Gastroesophageal sphincter (tissue), 4 donors: ENCODE results near the gene TCEAL1. TPM values are rescaled to one million over a fixed set of nuclear protein-coding genes. Genes with fewer than 3 reads are reported as not detected.

Experiments used
- ATAC-seq: fragments of 150-250 bp; one replicate; pipeline ENCODE4 v1.9.1; 2016; ENCODE audit warnings: mild to moderate bottlenecking, moderate library complexity
- H3K27ac ChIP-seq, 4 donors: fragments of 200-600 bp; sonication (generic) in 3 of 4; 1 replicate in 3 of 4; 2 replicates in 1 of 4; pipeline ENCODE4 v1.5.1; 2016 to 2019
- H3K27me3 ChIP-seq: fragments of 200-600 bp; sonication (generic); one replicate; pipeline ENCODE4 v1.5.1; 2019
- H3K36me3 ChIP-seq, 2 donors: fragments of 200-600 bp; sonication (generic); one replicate each; pipeline ENCODE4 v1.5.1; 2019; ENCODE audit warnings: control low read depth in 1 of 2
- H3K4me1 ChIP-seq, 3 donors: fragments of 200-600 bp; sonication (generic); 1 replicate in 2 of 3; 2 replicates in 1 of 3; pipeline ENCODE4 v1.5.1; 2016 to 2019; ENCODE audit warnings: control low read depth in 2 of 3
- H3K4me3 ChIP-seq, 2 donors: fragments of 200-600 bp; sonication (generic); one replicate each; pipeline ENCODE4 v1.5.1; 2019; ENCODE audit warnings: mild to moderate bottlenecking in 1 of 2, moderate library complexity in 1 of 2
- H3K9me3 ChIP-seq, 3 donors: fragments of 200-600 bp; sonication (generic); one replicate each; pipeline ENCODE4 v1.5.1; 2017 to 2019; ENCODE audit warnings: control low read depth in 2 of 3
- EP300 ChIP-seq: sonication (generic); formaldehyde crosslinking; IDR thresholded peaks from one replicate; pipeline ENCODE4 v1.6.1; 2017; ENCODE audit warnings: antibody characterized with exemption, mild to moderate bottlenecking
- POLR2A ChIP-seq, 2 donors: fragments of 450-650 bp; IDR thresholded peaks; one replicate each; pipeline ENCODE4 v1.6.1; 2017; ENCODE audit warnings: antibody characterized with exemption in 2 of 2, mild to moderate bottlenecking in 2 of 2, moderate library complexity in 1 of 2
- POLR2AphosphoS5 ChIP-seq: sonication (generic); formaldehyde crosslinking; IDR thresholded peaks from one replicate; pipeline ENCODE4 v1.6.1; 2017; ENCODE audit warnings: antibody characterized with exemption
- WGBS, 2 donors: methylation state at CpG; one replicate each; pipeline ENCODE4 v1.1.5; 2018; ENCODE audit warnings: low coverage in 1 of 2; 5-methylcytosine and 5-hydroxymethylcytosine counted together
- total RNA-seq, 4 donors: library from RNA; depleted of rRNA; stranded (reverse); fragments of >200 nt; gene quantifications; one replicate each; pipeline ENCODE4 v1.1.0, GENCODE V29; 2016
- TF ChIP-seq, protein P1 (sequence below), 4 experiments: fragments of 200-600 bp in 2 of 4; fragments of 450-650 bp in 2 of 4; sonication (generic) in 1 of 4; IDR thresholded peaks; one replicate each; pipeline ENCODE4 v1.5.1; 2017 to 2019; ENCODE audit warnings: antibody characterized with exemption in 4 of 4, mild to moderate bottlenecking in 2 of 4, moderate library complexity in 2 of 4

TCEAL1 gene
- total RNA-seq, 4 donors from 2014 or later = 177 to 424 (median 237) TPM

DNA sequence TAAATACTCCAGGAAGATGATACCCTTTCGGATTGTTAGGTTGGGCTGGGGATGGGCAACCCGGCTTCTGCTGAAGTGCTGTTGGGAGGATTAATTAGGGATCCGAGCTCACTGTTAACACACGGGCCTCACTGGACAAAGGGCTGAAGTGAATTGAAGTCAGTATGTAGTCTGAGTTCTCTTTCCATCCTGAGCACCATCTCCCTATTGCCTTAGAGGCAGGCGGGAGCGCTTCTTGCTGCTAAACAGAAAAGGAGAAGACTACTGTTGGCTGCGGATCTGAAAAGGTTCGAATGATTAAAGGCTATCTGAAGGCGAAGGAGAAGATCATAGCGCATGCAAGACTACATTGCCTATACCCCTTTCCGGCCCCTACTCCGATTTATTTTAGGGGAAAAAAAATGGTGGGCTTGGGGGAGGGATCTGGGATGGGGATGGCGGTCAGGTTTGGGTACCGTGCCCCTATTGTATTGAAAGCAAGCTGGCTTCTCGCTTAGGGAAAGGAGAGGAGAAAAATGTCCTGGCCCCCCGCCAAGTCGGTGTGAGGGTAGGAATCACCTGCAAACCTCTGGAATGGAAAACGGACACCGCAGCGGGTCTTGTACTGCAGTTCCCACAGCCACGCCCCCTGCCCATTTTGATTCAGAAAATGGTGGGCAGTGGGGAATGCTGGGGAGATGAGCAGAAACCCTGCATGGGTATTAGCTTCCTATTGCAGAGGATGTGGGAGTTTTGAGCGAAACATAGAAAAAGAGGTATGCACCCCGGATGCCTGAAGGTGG is 35.4 kb downstream of the TCEAL1 start:
- no peak overlapping the region for H3K4me3 ChIP-seq
- H3K4me1 ChIP-seq = no peaks in the 10 kb centered on the region
- no peak for ATAC-seq
- no peaks in the 10 kb centered on the region for H3K36me3 ChIP-seq
- WGBS, 2 donors = 20 to 36% methylated on average over 6 to 9 of the region's 23 CpGs
- H3K9me3 ChIP-seq = no peaks in the 10 kb centered on the region
- no peak overlapping the region for H3K27ac ChIP-seq
- TF ChIP-seq POLR2A (IDR thresholded peaks at IDR 0.05) = no peak
- no peak for TF ChIP-seq POLR2AphosphoS5
- no peak for TF ChIP-seq EP300
- H3K27me3 ChIP-seq = no peaks in the 10 kb centered on the region

DNA sequence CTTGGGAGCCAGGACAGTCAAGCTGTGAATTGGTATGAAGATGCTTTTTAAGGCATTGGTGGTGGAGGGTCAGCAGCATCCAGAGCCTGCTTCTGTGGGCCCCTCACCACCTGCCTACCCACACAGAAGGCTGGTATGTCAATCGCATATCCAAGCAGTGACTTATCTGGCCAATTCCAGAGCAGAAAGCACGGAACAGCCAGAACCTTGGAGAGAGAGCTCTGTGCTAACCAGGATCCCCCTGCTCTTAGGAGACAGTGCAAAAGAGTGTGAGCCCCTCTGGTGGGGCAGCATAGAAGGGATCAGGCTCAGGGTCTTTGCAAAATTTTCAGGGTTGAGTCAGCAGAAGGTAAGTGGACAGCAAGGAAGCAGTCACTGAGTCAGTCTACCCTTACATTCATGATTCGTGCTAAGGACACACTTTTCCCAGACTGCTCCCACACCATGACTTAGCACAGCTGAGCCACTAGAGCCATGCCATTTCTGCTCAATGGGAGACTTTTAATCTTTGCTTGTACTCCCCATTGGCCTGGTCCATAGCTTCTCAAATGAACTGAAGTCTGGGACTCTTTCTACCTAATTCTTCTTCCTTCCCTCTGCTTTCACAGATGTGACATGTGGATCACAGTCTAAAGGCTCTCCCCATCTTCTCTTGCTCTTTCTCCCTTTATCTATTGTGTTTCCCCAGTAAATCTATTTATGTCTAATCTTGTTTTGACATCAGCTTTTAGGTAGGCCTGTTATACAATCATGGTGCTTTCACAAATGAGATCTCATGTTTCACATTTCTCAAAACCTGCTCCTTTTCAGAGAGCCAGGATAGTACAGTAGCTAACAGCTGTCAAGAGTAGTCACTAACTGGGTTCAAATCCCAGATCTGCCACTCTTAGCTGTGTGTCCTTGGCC is 37.7 kb downstream of the TCEAL1 start:
- H3K4me3 ChIP-seq = no peak overlapping the region
- no peak overlapping the region for H3K27ac ChIP-seq
- WGBS, 2 donors = 59 to 83% methylated on average over 1 to 2 of the region's 3 CpGs
- no peaks in the 10 kb centered on the region for H3K4me1 ChIP-seq
- no peaks in the 10 kb centered on the region for H3K36me3 ChIP-seq
- ATAC-seq = no peak
- TF ChIP-seq EP300 (no peak), POLR2A (IDR thresholded peaks at IDR 0.05) (no peak), POLR2AphosphoS5 (no peak)
- TF ChIP-seq, protein P1, sequence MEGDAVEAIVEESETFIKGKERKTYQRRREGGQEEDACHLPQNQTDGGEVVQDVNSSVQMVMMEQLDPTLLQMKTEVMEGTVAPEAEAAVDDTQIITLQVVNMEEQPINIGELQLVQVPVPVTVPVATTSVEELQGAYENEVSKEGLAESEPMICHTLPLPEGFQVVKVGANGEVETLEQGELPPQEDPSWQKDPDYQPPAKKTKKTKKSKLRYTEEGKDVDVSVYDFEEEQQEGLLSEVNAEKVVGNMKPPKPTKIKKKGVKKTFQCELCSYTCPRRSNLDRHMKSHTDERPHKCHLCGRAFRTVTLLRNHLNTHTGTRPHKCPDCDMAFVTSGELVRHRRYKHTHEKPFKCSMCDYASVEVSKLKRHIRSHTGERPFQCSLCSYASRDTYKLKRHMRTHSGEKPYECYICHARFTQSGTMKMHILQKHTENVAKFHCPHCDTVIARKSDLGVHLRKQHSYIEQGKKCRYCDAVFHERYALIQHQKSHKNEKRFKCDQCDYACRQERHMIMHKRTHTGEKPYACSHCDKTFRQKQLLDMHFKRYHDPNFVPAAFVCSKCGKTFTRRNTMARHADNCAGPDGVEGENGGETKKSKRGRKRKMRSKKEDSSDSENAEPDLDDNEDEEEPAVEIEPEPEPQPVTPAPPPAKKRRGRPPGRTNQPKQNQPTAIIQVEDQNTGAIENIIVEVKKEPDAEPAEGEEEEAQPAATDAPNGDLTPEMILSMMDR (IDR thresholded peaks at IDR 0.05) = no peak
- H3K27me3 ChIP-seq = no peaks in the 10 kb centered on the region
- H3K9me3 ChIP-seq = no peaks in the 10 kb centered on the region

DNA sequence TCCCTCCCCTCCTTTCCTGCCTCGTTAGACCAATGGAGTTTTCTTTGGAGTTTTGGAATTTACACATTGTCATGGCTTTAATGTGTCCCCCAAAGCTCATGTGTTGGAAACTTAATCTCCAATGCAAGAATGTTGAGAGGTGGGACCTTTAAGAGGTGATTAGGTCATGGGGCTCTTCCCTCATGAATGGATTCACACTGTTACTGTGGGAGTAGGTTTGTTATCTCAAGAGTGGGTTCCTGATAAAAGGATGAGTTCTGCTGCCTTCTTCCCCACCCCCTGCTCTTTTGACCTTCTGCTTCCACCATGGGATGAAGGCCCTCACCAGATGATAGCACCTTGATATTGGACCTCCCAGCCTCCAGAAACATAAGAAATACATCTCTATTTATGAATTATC is 41.0 kb downstream of the TCEAL1 start:
- no peak overlapping the region for H3K27ac ChIP-seq
- H3K9me3 ChIP-seq = no peaks in the 10 kb centered on the region
- H3K4me3 ChIP-seq = no peak overlapping the region
- H3K27me3 ChIP-seq = no peaks in the 10 kb centered on the region
- 50 to 100% methylated on average over 1 of the region's 1 CpG for WGBS, 2 donors
- TF ChIP-seq EP300 (no peak), POLR2A (IDR thresholded peaks at IDR 0.05) (no peak), POLR2AphosphoS5 (no peak)
- TF ChIP-seq, protein P1 (IDR thresholded peaks at IDR 0.05) = no peak
- no peaks in the 10 kb centered on the region for H3K4me1 ChIP-seq
- H3K36me3 ChIP-seq = peaks cover 0 to 5% of the 10 kb centered on the region in 2 donors
- ATAC-seq = no peak

DNA sequence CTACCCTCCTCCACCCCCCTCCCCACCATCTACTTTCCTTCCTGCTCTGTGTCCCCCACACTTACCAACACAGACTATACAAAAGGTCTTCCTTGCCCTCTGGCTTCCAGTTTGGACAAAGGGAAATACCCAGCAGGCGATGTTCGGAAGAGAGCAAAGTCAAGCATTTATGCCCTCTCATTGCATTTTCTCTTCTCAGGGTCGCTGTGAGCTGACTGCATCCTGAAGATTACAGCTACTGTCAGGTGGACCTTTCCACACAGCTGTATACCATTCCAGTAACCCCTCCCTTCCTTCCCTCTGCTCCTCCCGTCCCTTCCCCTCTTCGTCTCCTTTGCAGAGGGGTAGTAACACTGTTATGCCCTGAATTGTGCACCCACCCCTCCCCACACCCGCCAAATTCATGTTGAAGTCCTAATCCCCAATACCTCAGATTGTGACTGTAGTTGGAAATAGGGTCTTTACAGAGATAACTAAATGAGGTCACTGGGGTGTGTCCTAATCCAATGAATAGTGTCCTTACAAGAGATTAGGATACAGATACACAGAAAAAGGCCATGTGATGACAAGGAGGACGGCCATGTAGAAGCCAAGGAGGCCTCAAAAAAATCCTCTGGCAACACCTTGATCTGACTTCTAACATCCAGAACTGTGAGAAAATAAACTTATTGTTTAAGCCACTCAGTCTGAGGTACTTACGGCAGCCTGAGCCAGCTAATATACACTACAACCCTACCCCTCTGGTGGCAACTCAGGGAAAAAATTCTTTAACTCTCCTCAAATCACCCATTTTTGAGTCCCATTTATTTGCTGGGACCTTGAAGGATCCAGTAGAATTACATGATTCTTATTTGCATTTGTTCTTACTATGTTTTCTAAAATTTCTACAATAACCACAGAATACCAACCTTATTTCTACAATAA is 46.0 kb downstream of the TCEAL1 start:
- Histone ChIP-seq H3K4me3 (no peak overlapping the region), H3K36me3 (peaks cover 0 to 53% of the 10 kb centered on the region in 2 donors), H3K27ac (no peak overlapping the region), H3K27me3 (no peaks in the 10 kb centered on the region), H3K9me3 (no peaks in the 10 kb centered on the region), H3K4me1 (no peaks in the 10 kb centered on the region)
- peak; percentile 13 for ATAC-seq
- no peak for TF ChIP-seq POLR2AphosphoS5
- TF ChIP-seq, protein P1 (IDR thresholded peaks at IDR 0.05) = no peak
- TF ChIP-seq POLR2A (IDR thresholded peaks at IDR 0.05) = no peak
- no peak for TF ChIP-seq EP300
- 58 to 61% methylated on average over 5 to 6 of the region's 8 CpGs for WGBS, 2 donors
